ENCODE measurements around the gene COL4A2.
"Not testable (repeated sequence)": the region's sequence is repeated elsewhere in the genome, so short reads cannot be mapped to it uniquely, and the experiment has no call there.

COL4A2 gene

GRCh38 chr13:110525328-110526319, 218.5 kb downstream of the COL4A2 start:
- peaks cover 0 to 11% of the 10 kb centered on the region in 2 donors for H3K27me3 Mint-ChIP-seq
- H3K36me3 Mint-ChIP-seq: peaks cover 19 to 37% of the 10 kb centered on the region in 2 donors
- ATAC-seq (replicated peaks): peak; percentile 78 to 83
- H3K4me3 Mint-ChIP-seq: peak overlapping the region; percentile 36 to 70
- no peaks in the 10 kb centered on the region for H3K9me3 Mint-ChIP-seq
- peaks cover 24 to 55% of the 10 kb centered on the region in 2 donors for H3K4me1 Mint-ChIP-seq
- peak overlapping the region; percentile 11 for H3K27ac Mint-ChIP-seq
- peak; percentile 29 for DNase-seq

- Mint-ChIP-seq H3K9me3 (no peaks in the 10 kb centered on the region), H3K36me3 (peaks cover 16 to 28% of the 10 kb centered on the region in 2 donors), H3K4me1 (peaks cover 30 to 36% of the 10 kb centered on the region in 2 donors), H3K27me3 (peaks cover 0 to 7% of the 10 kb centered on the region in 2 donors), H3K27ac (no peak overlapping the region), H3K4me3 (no peak overlapping the region)
- no peak for DNase-seq
- ATAC-seq (replicated peaks): no peak
Measured at GRCh38 chr13:110528371-110528770, 221.3 kb downstream of the COL4A2 start.

GRCh38 chr13:110528911-110529310, 221.8 kb downstream of the COL4A2 start:
- peaks cover 0 to 7% of the 10 kb centered on the region in 2 donors for H3K27me3 Mint-ChIP-seq
- ATAC-seq (replicated peaks) (no peak), DNase-seq (no peak)
- H3K4me3 Mint-ChIP-seq: no peak overlapping the region
- H3K4me1 Mint-ChIP-seq: peaks cover 30 to 31% of the 10 kb centered on the region in 2 donors
- H3K9me3 Mint-ChIP-seq: no peaks in the 10 kb centered on the region
- H3K27ac Mint-ChIP-seq: no peak overlapping the region
- H3K36me3 Mint-ChIP-seq: peaks cover 11 to 22% of the 10 kb centered on the region in 2 donors

GRCh38 chr13:110529522-110530311, 222.6 kb downstream of the COL4A2 start:
- H3K4me3 Mint-ChIP-seq: no peak overlapping the region
- ATAC-seq (replicated peaks) (no peak), DNase-seq (no peak)
- peaks cover 23 to 28% of the 10 kb centered on the region in 2 donors for H3K4me1 Mint-ChIP-seq
- H3K36me3 Mint-ChIP-seq: peaks cover 9 to 24% of the 10 kb centered on the region in 2 donors
- no peak overlapping the region for H3K27ac Mint-ChIP-seq
- no peaks in the 10 kb centered on the region for H3K9me3 Mint-ChIP-seq
- peaks cover 0 to 7% of the 10 kb centered on the region in 2 donors for H3K27me3 Mint-ChIP-seq

GRCh38 chr13:110531100-110531499, 224.0 kb downstream of the COL4A2 start:
- no peaks in the 10 kb centered on the region for H3K27me3 Mint-ChIP-seq
- peaks cover 3 to 16% of the 10 kb centered on the region in 2 donors for H3K36me3 Mint-ChIP-seq
- H3K9me3 Mint-ChIP-seq: no peaks in the 10 kb centered on the region
- no peak for DNase-seq
- peaks cover 11 to 20% of the 10 kb centered on the region in 2 donors for H3K4me1 Mint-ChIP-seq
- no peak overlapping the region for H3K4me3 Mint-ChIP-seq
- ATAC-seq (replicated peaks): no peak
- no peak overlapping the region for H3K27ac Mint-ChIP-seq

GRCh38 chr13:110531671-110532083, 224.6 kb downstream of the COL4A2 start:
- Mint-ChIP-seq H3K9me3 (no peaks in the 10 kb centered on the region), H3K4me1 (peaks cover 13 to 22% of the 10 kb centered on the region in 2 donors), H3K36me3 (peaks cover 6 to 15% of the 10 kb centered on the region in 2 donors), H3K27me3 (no peaks in the 10 kb centered on the region), H3K27ac (no peak overlapping the region), H3K4me3 (no peak overlapping the region)
- no peak for ATAC-seq (replicated peaks)
- DNase-seq: no peak

GRCh38 chr13:110532258-110532657, 225.2 kb downstream of the COL4A2 start:
- not testable (repeated sequence) for H3K9me3 Mint-ChIP-seq; H3K4me3 Mint-ChIP-seq; H3K27me3 Mint-ChIP-seq; DNase-seq; ATAC-seq (replicated peaks); H3K27ac Mint-ChIP-seq
- Mint-ChIP-seq H3K36me3 (peaks cover 6 to 12% of the 10 kb centered on the region in 2 donors), H3K4me1 (peaks cover 14 to 27% of the 10 kb centered on the region in 2 donors)

GRCh38 chr13:110533771-110534670, 226.9 kb downstream of the COL4A2 start:
- no peak for DNase-seq
- H3K27me3 Mint-ChIP-seq: no peaks in the 10 kb centered on the region
- peaks cover 6 to 15% of the 10 kb centered on the region in 2 donors for H3K36me3 Mint-ChIP-seq
- no peak overlapping the region for H3K4me3 Mint-ChIP-seq
- ATAC-seq (replicated peaks): no peak
- no peak overlapping the region for H3K27ac Mint-ChIP-seq
- no peaks in the 10 kb centered on the region for H3K9me3 Mint-ChIP-seq
- peaks cover 21 to 45% of the 10 kb centered on the region in 2 donors for H3K4me1 Mint-ChIP-seq

- peaks cover 8 to 15% of the 10 kb centered on the region in 2 donors for H3K36me3 Mint-ChIP-seq
- ATAC-seq (replicated peaks) (no peak), DNase-seq (no peak)
- H3K4me3 Mint-ChIP-seq: no peak overlapping the region
- no peaks in the 10 kb centered on the region for H3K27me3 Mint-ChIP-seq
- peaks cover 21 to 45% of the 10 kb centered on the region in 2 donors for H3K4me1 Mint-ChIP-seq
- no peak overlapping the region for H3K27ac Mint-ChIP-seq
- no peaks in the 10 kb centered on the region for H3K9me3 Mint-ChIP-seq
Measured at GRCh38 chr13:110535526-110535925, 228.4 kb downstream of the COL4A2 start.

GRCh38 chr13:110536006-110536693, 229.1 kb downstream of the COL4A2 start:
- Mint-ChIP-seq H3K27ac (peak overlapping the region; percentile 56), H3K36me3 (peaks cover 5 to 14% of the 10 kb centered on the region in 2 donors), H3K27me3 (no peaks in the 10 kb centered on the region), H3K4me1 (peaks cover 19 to 40% of the 10 kb centered on the region in 2 donors), H3K4me3 (peak overlapping the region; percentile 55 to 56), H3K9me3 (no peaks in the 10 kb centered on the region)
- ATAC-seq (replicated peaks) (peak; percentile 94), DNase-seq (peak; percentile 37)

GRCh38 chr13:110538632-110539031, 231.5 kb downstream of the COL4A2 start:
- H3K27me3 Mint-ChIP-seq: no peaks in the 10 kb centered on the region
- peaks cover 23 to 46% of the 10 kb centered on the region in 2 donors for H3K4me1 Mint-ChIP-seq
- H3K4me3 Mint-ChIP-seq: peak overlapping the region in 1 of 2 donors; percentile 5
- no peaks in the 10 kb centered on the region for H3K9me3 Mint-ChIP-seq
- ATAC-seq (replicated peaks) (peak; percentile 45 to 51), DNase-seq (no peak)
- peaks cover 12 to 15% of the 10 kb centered on the region in 2 donors for H3K36me3 Mint-ChIP-seq
- H3K27ac Mint-ChIP-seq: no peak overlapping the region

GRCh38 chr13:110539894-110540293, 232.8 kb downstream of the COL4A2 start:
- no peak overlapping the region for H3K4me3 Mint-ChIP-seq
- no peaks in the 10 kb centered on the region for H3K27me3 Mint-ChIP-seq
- peaks cover 13 to 17% of the 10 kb centered on the region in 2 donors for H3K36me3 Mint-ChIP-seq
- peaks cover 23 to 40% of the 10 kb centered on the region in 2 donors for H3K4me1 Mint-ChIP-seq
- H3K9me3 Mint-ChIP-seq: peaks cover 2 to 3% of the 10 kb centered on the region in 2 donors
- no peak overlapping the region for H3K27ac Mint-ChIP-seq
- no peak for DNase-seq
- no peak for ATAC-seq (replicated peaks)
